Uterus (tissue), 4 donors: ENCODE measurements around the gene UVRAG. TPM values are rescaled to one million over a fixed set of nuclear protein-coding genes. Genes with fewer than 3 reads are reported as not detected.

Source experiments
- DNase-seq, 2 donors: peaks; one replicate each; pipeline ENCODE4 v3.0.0-alpha.2; 2019 to 2020
- H3K27ac ChIP-seq, 2 donors: fragments of 200-600 bp; sonication (generic); 1 replicate in 1 of 2; 2 replicates in 1 of 2; pipeline ENCODE4 v1.5.1; 2016 to 2018
- H3K27me3 ChIP-seq, 2 donors: fragments of 200-600 bp; sonication (generic); one replicate each; pipeline ENCODE4 v1.5.1; 2018 to 2019; ENCODE audit warnings: control low read depth in 1 of 2
- H3K36me3 ChIP-seq, 2 donors: fragments of 200-600 bp; sonication (generic); one replicate each; pipeline ENCODE4 v1.5.1; 2019; ENCODE audit warnings: control low read depth in 1 of 2
- H3K4me1 ChIP-seq, 2 donors: fragments of 200-600 bp; sonication (generic); one replicate each; pipeline ENCODE4 v1.5.1; 2018 to 2019; ENCODE audit warnings: control low read depth in 1 of 2
- H3K4me3 ChIP-seq, 2 donors: fragments of 200-600 bp; sonication (generic); 1 replicate in 1 of 2; 2 replicates in 1 of 2; pipeline ENCODE4 v1.5.1; 2018 to 2019; ENCODE audit warnings: mild to moderate bottlenecking in 1 of 2
- H3K9me3 ChIP-seq, 2 donors: fragments of 200-600 bp; sonication (generic); one replicate each; pipeline ENCODE4 v1.5.1; 2019; ENCODE audit warnings: control low read depth in 1 of 2
- CTCF ChIP-seq, 4 experiments: fragments of 200-600 bp in 2 of 4; fragments of 450-650 bp in 2 of 4; sonication (generic) in 2 of 4; IDR thresholded peaks; one replicate each; pipeline ENCODE4 v1.5.1; 2016 to 2019; ENCODE audit warnings: antibody characterized with exemption in 4 of 4, mild to moderate bottlenecking in 2 of 4, moderate library complexity in 1 of 4
- POLR2A ChIP-seq, 2 donors: fragments of 450-650 bp; IDR thresholded peaks; one replicate each; pipeline ENCODE4 v1.6.1; 2016; ENCODE audit warnings: antibody characterized with exemption in 2 of 2, mild to moderate bottlenecking in 1 of 2, moderate library complexity in 1 of 2
- intact Hi-C: fragments of 100-400 bp; cut with DNase I; formaldehyde crosslinking; loops from one replicate; pipeline ENCODE4 v1.15.1; 2023; ENCODE audit warnings: low total_unique reads
- total RNA-seq, 4 donors: library from RNA; depleted of rRNA in 3 of 4; stranded (reverse); fragments of >200 nt in 3 of 4; gene quantifications; one replicate each; pipeline versions ENCODE4 v1.1.0 to v1.2.4, GENCODE V29; 2014 to 2023
- donor health status: DM: yes; HTN: yes; CAD: no.

The UVRAG gene
- total RNA-seq, 4 donors from 2014 or later: 14.9 to 42.9 (median 26.4) TPM

- no peak overlapping the region for H3K4me3 ChIP-seq
- H3K27me3 ChIP-seq: no peaks in the 10 kb centered on the region
- H3K27ac ChIP-seq: peak overlapping the region in 1 of 2 donors; percentile 25
- TF ChIP-seq CTCF (IDR thresholded peaks at IDR 0.05) (no peak), POLR2A (IDR thresholded peaks at IDR 0.05) (no peak)
- DNase-seq: no peak
- H3K4me1 ChIP-seq: no peaks in the 10 kb centered on the region
- H3K36me3 ChIP-seq: no peaks in the 10 kb centered on the region
- intact Hi-C loops: no loop called here
- no peaks in the 10 kb centered on the region for H3K9me3 ChIP-seq
Observed at GRCh38 chr11:76094740-76095139, 279.7 kb downstream of the UVRAG start.

- Histone ChIP-seq H3K9me3 (no peaks in the 10 kb centered on the region), H3K27ac (no peak overlapping the region), H3K4me3 (no peak overlapping the region), H3K36me3 (no peaks in the 10 kb centered on the region), H3K4me1 (no peaks in the 10 kb centered on the region), H3K27me3 (no peaks in the 10 kb centered on the region)
- TF ChIP-seq CTCF (IDR thresholded peaks at IDR 0.05) (no peak), POLR2A (IDR thresholded peaks at IDR 0.05) (no peak)
- intact Hi-C loops: no loop called here
- no peak for DNase-seq
Observed at GRCh38 chr11:76095891-76096290, 280.9 kb downstream of the UVRAG start.

- DNase-seq: no peak
- no peak overlapping the region for H3K4me3 ChIP-seq
- H3K27ac ChIP-seq: no peak overlapping the region
- intact Hi-C loops: no loop called here
- TF ChIP-seq POLR2A (IDR thresholded peaks at IDR 0.05) (no peak), CTCF (IDR thresholded peaks at IDR 0.05) (no peak)
- H3K9me3 ChIP-seq: no peaks in the 10 kb centered on the region
- H3K27me3 ChIP-seq: no peaks in the 10 kb centered on the region
- no peaks in the 10 kb centered on the region for H3K36me3 ChIP-seq
- no peaks in the 10 kb centered on the region for H3K4me1 ChIP-seq
Observed at GRCh38 chr11:76096552-76096951, 281.5 kb downstream of the UVRAG start.

DNA sequence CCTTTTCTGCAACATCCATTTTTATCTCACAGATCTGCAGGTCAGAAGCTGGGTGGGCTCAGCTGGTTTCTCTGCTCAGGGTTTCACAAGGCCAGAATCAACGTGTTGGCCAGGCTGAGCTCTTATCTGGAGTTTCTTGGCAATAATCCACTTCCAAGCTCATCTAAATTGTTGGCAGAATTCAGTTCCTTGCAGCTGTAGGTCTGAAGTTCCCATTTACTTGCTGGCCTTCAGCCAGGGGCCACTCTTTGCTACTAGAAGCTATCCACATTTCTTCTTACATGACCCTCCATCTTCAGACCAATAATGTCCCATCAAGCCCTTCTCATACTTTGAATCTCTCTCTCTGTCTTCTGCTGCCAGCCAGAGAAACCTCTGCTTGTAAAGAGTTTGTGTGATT lies 287.8 kb downstream of the UVRAG start:
- DNase-seq: no peak
- intact Hi-C loops: no loop called here
- TF ChIP-seq POLR2A (IDR thresholded peaks at IDR 0.05): no peak
- no peak for TF ChIP-seq CTCF (IDR thresholded peaks at IDR 0.05)

GRCh38 chr11:76103460-76103859 lies 288.4 kb downstream of the UVRAG start:
- Histone ChIP-seq H3K36me3 (no peaks in the 10 kb centered on the region), H3K9me3 (no peaks in the 10 kb centered on the region), H3K4me3 (no peak overlapping the region), H3K27me3 (no peaks in the 10 kb centered on the region), H3K27ac (no peak overlapping the region), H3K4me1 (no peaks in the 10 kb centered on the region)
- intact Hi-C loops: no loop called here
- TF ChIP-seq POLR2A (IDR thresholded peaks at IDR 0.05): no peak
- TF ChIP-seq CTCF (IDR thresholded peaks at IDR 0.05): no peak
- DNase-seq: no peak

More for the DNA sequence above, 287.8 kb downstream of the UVRAG start:
- Histone ChIP-seq H3K27ac (no peak overlapping the region), H3K4me3 (no peak overlapping the region), H3K9me3 (no peaks in the 10 kb centered on the region), H3K27me3 (no peaks in the 10 kb centered on the region), H3K36me3 (no peaks in the 10 kb centered on the region), H3K4me1 (no peaks in the 10 kb centered on the region)
